Measurements from ENCODE around the gene IKZF1. TPM values are rescaled to one million over a fixed set of nuclear protein-coding genes. Genes with fewer than 3 reads are reported as not detected.

Gene IKZF1
- total RNA-seq, 1 experiment from 2014 or later: not detected

DNA sequence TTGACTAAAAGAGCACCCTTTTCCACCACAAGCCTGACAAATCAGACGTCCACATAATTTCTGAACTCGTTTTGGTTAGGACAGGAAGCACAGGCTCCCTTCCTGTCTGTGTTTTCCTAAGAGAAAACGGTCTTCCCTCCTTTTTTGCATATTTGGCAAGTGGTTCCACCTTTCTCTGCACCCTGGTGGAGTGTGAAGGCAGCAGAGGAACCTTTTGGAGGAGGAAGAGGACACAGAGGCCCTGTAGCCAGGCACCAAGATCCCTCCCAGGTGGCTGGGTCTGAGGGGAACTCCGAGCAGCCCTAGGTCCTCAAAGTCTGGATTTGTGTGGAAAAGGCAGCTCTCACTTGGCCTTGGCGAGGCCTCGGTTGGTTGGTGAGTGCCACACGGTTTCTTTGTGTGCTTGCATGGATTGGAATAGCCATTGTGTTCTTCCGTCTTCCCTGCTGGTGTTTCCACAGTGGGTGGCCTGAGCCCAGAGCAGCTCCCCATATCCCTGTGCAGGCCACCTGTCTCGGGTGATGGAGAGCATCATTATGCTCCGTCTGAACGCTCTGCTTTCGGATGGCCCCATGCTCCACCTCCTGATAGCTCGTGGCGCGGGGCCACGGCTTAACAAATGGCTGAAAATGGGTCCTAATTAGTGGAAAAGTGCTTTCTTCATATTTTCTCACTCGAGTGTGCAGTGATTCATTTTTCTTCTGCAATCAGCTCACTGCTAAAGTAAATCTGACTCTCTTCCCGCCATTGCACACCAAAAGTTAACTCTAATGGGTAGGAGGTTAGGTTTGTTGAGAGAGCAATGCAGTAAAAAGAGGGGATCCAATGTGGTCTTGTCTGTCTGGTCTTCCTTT is 4.2 kb downstream of the IKZF1 start:
- DNase-seq (ENCODE audit: low read depth): no peak

DNA sequence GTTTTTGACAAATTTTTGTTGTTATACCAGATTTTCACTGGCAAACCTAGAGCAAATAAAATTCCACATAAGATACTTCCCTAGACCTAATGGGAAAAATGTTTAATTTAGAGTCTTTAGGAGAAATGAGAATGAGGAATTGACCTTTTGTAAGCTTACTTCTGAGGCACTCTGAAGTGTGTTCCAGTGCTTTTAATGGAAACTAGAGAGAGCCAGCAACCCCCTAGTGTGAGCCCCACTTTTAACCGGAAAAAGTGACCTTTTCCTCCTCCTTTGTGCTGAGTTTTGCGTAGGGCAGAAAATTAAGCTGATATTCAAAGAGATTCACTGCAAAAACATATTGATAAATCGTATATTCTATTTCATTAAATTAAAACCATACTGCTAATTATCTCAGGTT is 5.2 kb downstream of the IKZF1 start:
- no peak for DNase-seq (ENCODE audit: low read depth)

DNA sequence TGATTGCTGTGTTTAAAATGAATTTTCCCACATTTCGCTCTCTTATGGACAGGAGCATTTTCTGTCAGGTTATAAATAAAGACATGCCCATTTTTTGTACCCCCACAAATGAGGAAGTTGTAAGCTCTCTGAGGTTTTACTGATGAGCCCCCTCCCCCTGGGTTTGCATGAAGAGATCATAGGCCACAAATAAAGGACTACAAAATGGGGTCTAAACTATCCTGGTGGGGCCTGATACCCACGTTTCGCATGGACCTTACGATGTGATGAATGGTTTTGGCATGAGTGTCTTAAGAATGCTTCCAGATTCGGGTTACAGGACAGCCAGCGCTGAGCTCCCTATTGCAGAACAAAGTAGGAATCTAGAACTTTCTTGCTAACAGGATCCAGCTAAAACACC is 5.8 kb downstream of the IKZF1 start:
- no peak for DNase-seq (ENCODE audit: low read depth)

DNA sequence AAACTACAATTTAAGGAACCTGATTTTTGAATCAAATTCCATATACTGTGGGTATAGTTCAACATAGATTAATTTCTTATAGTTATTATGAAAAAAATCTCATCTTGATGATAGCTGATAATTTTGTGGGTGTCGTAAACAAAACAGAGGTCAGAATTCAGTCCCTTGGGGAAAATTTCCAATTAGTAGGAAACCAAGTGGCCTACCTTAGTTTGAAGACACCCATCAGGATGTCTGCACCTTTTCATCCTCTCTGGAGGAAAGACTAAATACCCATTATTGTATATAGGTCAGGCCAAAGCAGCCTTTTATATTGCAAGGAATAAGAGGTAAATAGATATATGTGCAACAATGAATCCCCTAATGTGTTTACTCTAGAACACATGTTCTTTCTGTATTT is 6.4 kb downstream of the IKZF1 start:
- no peak for DNase-seq (ENCODE audit: low read depth)

DNA sequence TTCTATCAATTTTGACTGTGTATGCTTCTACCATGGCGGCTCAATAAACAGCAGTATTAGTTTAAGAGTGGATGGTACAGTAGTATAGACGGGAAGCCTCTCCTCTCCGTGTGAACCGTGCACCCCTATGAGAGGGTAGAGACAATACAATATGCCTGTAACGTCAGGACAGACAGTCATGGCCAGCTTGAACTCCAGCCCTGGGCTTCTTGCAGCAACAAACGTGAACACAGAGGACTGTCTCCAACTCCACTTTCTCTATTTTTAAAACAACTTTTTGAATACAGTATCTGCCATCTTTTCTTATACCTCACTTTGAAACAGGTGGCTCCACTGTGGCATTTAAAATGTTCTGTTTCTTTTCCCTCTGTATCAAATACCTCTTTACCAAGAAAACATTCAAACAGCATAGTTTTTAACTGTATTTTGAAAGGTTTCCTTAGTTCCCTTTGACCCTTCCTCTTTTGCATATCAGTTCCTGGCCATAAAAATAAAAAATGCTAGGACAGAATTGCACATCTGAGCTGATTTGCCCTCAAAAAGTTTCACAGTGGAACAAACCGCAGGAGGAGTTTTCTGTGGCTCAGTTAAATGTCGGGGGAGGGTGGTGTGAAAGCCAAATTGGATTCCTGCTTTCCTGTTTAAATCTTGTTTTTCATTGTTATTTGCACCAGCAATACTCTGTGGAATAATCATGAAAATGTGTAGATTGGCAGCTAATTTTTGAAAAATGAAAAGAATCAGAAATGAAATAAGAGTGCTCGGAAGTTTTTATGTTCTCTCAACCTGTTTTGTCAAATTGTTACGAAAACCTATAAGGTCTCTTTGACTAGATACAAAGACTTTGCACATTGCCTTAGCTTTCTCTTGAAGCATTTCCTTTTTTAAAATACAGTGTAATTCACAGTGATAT is 8.0 kb downstream of the IKZF1 start:
- no peak for DNase-seq (ENCODE audit: low read depth)

DNA sequence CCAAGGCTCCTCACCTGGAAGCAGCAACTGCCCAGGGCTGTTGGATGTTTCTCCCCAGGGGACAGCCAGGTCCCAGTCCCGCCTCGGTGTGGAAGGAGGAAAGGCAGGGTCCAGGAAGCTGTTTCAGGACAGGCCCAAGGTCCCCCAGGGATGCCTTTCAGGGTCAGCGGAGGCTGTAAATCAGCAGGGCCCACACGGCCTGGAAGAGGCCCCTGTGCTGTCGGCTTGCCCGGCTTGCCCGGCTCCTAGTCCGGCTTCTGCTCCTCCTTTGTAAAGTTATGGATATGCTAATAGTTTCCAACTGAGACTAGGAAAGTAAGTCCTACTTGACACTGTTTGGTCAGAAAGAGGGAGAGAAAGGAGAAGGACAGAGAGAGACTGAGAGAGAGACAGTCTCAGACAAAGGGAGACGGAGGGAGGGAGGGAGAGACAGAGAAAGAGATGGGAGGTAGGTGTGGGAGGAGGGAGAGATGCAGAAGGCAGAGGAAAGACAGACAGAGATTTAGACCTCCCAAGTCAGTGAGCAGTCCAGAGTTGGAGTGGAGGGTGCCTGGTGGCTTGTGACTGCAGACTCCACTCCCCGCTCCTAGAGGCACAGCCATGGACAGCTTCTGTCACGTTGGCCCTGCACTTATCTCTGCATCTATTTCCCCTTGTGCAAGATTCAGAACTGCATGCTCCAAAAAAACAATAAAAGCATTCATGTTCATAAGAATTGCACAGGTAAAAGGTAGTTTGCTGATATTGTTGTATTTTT is 10.5 kb downstream of the IKZF1 start:
- DNase-seq (ENCODE audit: low read depth): no peak

DNA sequence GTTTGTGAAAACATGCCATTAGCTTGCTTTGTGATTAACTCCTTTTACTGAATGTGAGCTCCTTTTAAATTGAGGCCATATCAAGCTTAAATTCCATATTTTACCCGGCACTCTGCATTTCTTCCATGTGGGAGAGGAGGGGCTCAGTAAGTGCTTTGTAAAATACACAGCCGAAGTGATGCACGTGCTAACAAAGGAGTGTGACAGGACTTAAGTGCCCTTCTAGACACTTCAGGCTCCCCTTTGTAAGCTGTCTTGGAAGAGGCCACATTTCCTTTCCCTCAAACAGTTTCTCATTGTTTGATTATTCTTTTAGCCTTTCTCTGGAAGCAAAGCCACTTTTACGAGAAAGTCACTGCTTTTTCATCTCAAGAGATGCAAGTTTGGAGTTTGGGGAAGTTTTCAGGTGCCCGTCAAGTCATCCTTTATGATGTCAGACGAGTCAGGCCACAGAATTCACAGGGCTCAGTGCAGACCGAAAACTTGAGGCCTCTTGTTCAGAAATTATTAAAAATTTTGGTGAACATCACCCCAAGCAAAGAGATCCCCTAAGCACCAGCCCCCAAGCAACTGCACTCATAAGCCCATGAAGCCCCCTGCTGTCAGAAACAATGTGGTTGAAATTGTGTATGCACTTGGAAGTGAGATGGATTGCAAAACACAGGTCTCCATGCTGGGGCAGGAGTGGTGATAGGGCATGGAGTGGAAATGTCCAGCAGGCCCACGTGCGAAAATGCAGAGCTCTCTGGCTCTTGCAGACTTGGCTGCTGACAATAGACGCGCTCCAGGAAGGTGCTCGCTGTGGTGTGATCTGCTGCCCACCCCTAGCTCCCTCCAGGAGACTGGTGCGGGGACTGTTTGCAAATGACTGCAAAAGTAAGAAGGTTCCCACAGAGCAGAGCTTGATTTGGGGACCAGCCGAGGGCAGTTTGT is 11.5 kb downstream of the IKZF1 start:
- DNase-seq (ENCODE audit: low read depth): no peak

DNA sequence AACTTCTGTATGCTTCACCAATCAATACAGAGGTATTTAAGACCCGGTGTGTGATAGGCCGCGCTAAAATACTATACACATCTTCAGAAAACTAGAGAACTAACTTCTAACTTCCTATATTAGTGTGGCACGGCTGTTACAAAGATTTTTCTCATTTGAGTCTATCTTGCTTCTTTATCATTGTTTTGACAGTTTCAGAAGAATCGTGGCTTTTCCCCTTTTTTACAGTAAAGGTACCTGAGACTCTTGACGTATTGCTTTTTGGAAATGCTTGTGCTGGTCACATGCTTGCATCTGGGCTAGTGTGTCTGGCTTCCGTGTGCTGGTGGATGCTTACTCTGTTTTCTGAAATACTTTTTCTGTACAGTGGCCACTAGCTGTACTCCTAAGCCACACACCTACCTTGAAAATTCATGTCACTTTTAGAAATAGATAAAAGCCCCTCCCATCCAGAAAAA is 12.7 kb downstream of the IKZF1 start:
- no peak for DNase-seq (ENCODE audit: low read depth)

DNA sequence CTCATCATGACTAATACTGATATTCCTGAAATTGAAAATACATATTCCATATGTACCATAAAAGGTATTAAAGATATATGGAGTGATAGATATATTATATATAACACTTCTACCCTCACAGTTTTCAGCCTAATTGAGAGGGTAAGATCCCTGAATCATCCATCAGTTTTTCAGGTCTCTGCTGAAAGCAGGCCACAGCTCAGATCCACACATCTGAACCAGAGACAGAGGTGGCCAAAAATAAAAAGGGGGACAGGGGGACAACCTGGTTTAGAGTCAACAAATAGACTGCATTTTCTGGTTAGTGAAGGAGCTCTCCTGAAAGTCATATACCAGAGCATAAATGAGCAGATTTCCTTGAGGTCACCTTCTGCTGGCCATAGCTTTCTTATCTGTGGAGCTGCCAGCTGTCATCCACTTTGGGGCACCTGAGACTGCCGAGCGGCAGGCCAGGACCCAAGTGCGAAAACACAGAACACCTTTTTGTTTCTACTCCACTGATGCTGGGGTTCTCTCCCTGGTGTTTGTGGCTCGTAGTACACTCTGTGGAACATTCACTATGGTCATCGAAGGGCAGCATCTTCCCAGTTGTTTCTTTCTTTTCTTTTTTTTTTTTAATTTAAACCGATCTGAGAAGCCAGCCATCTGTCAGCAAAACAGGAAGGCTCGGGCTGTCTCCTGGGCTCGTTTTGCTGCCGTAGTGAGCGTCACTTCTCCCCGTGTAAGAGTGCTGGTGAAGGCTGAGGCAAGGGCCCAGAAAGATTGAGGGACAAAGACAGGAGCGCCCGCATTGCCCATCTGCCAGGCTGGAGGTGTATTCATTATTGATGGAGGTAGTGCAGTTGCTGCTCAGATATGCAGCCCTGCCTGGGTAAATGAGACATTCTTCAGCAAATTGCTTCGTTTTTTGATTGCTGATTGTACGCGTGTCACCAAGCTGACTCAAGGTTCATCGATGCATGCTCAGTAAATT is 13.5 kb downstream of the IKZF1 start:
- no peak for DNase-seq (ENCODE audit: low read depth)

DNA sequence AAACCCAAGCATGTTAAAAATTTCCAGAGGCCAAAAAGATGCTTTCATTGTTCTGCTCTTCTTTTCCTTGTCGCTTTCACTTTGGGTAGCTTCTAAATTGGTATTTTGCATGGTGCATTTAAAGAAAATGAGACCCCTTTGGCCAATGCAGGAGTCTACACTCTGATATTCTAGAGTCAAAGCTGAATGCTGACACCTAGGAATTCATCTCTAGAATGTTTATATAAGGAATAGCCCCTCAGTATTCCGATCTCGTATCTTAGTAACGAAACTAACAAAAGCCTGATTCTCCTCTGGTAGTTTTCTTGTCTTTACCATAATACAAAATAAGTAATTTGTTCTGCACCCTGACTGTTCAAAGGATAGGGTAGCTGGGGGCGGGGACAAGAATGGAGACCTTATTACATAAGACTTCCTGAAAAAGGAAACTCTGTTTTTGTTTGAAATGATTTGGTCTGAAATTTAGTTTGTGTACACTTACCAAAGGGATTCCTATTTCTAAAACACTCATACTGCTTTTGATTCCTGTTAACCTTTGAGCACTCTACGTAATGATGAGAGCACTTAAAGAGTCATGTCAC is 17.1 kb downstream of the IKZF1 start:
- no peak for DNase-seq (ENCODE audit: low read depth)

DNA sequence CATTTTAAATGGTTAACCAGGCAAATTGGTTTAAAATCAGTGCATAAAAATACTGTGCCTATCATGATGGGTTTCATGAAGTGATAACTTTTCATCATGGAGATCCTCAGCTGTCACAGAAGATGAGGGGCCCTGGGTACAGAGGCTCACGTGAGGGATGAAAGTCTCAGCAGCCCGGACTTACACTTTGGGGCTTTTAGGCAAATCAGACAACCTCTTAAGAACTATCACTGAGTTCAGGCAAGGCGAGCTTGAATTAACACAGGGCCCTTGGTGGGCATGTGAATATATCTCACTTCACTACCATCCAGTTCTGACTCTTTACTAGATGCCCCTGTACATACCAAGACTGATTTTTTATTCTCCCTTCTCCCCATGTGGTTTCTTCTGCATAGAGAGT is 19.6 kb downstream of the IKZF1 start:
- DNase-seq (ENCODE audit: low read depth): no peak

DNA sequence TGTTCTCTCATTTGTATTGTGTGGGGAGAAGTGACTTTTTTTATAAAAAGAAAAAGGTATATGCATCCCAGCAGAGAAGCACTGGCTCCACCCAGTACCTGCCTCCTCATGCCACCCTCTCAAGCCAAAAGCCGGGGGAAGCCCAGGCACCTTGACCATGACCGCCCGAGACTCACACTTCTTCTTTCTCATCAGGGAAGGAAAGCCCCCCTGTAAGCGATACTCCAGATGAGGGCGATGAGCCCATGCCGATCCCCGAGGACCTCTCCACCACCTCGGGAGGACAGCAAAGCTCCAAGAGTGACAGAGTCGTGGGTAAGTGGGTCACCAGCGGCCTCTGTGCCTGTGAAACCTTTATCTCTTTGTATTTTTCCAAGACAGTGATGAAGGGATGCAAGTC is 22.9 kb downstream of the IKZF1 start:
- no peak for DNase-seq (ENCODE audit: low read depth)

DNA sequence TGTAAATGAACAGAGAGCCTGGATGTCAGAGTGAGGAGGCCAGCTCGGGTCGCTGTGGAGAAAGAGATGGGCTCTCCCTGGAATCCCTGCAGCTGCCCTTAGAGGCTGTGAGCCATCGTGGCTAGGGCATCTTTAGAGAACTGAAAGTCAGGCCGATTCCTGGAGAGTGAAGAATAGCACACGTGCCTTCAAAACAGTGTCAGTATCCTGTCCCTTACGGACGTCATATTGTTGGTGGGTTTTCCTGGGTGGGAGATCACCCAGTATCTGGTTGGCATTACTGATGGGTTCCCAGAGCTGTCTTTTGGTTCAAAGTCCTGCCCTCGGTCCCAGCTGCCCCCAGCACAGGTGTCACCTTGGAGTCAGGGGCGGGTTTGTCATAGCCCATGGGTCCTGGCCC is 25.3 kb downstream of the IKZF1 start:
- DNase-seq (ENCODE audit: low read depth): no peak

DNA sequence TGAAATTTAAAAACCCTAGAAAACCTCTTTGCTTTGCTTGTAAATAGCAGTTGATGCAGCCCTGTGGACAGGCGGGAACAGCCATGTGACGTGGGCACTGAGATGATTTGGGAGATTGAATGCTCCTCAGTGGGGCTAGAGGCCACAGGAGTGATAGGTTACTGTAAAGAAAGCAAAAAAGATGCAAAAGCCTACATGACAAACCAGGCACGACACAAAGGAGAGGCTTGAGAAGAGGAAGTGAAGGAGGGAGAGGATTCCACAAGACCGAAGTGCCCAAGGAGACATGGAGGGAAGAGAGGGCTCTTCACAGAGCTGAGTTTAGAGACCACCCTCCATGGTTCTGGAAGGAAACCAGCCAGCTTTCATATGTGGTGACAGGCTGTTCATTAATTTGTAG is 25.7 kb downstream of the IKZF1 start:
- DNase-seq (ENCODE audit: low read depth): no peak

DNA sequence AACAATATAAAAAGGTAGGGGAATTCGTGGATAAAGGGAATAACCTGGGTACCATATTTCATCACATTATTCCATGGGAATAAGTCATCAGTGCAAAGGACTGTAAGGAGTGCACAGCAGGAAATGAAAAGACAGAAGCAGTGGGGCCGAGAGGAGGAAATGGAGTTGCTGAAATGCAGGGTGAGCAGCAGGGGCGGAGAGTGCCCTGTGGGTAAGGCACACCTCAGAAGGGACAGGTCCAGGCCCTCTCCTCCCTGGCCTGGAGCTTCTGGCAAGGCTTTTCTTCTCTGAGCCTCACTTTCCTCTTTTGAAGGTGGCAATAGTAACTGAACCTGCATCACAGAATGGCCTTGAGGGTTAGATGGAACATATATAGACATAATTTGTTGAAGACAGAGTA is 26.2 kb downstream of the IKZF1 start:
- no peak for DNase-seq (ENCODE audit: low read depth)

DNA sequence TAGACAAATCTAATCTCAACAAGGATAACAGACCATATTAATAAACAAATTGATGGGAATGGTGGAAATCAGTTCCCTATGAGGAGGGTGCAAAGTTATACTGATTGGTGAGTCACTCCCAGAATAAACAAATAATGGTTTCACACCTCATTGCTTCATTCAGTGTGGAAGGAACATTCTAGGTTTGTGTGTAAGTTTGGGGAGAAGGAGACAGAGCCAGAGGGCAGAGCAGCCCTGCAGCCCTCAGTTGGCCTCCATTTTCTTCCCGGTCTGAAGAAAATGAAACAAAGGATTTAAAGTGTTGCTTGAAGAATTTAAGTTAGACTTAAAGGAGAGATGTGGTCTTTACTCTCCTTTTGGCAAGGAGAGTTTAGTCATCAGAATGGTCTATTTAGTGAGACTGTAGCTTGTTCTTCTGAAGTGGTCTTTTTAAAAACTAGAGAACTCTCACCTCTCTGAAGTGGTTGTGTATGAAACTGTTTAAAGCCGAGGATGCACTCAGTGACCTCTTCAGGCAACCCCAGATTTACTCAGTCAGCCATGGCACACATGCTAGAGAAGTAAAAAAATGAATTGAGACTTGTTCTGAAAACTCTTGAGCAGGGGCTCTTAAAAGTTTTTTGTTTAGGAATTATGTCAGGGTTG is 27.2 kb downstream of the IKZF1 start:
- no peak for DNase-seq (ENCODE audit: low read depth)

DNA sequence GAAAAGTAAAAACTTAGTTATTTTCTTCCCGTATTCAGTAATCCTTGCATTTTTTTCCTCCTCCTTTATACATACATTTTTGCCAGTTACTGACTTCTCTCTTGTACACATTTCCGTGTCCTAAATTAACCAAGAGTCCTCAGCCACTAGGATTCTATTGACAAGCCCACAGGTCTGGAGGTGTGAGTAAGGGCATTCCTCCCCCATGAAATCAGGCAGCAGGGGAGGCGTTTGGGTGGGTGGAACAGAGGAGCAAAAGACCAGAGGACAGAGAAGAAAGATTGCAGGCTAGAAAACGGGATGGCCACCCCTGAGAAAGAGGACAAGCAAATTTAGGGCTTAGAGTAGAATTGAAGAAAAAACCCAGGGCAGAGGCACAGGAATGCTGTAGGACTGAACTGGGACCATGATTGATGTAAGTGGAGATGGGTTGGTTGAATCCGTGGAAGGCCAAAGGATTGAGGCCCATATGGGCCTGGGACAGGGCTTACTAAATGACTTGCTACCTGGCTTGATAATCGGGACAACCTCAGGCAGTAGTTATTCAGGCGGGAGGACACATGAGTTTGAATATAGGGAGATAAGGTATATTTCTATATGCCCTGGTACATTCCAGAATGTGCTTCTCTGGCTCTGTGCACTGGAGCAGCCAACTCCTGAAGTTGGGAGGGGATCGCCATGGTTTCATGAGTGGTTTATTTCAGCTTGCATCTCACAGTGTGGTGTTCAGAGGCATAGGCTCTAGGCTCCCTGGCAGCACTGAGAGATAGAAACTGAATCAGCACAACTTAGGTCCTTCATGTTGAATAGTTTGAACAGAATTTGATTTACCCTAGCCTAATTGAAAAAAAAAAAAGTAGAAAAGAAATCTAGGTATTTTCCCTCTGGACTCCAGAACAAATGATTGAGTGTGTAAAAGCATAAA is 28.0 kb downstream of the IKZF1 start:
- DNase-seq (ENCODE audit: low read depth): no peak

DNA sequence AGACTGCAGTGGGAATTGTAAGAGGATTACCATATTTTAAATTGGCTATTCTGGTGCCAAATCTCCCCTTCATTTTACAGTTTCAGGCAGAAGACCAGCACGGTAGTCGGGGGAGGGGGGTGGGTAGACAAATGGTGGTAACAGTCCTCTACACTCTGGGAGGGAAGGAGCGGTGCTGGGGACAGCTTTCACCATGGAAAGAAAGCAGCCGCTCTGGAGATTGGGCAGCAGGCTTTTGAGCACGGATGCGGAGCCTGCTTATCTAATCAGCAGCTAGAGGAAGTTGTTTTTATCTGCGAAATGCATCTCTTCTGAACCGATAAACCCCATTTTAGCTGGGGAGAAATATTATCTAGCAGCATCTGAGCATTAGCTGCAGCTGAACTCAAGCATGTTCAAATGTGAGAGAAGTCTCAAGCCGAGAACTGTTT is 28.7 kb downstream of the IKZF1 start:
- no peak for DNase-seq (ENCODE audit: low read depth)
